Neutrophil (primary cell): ENCODE data around the gene ZMYND12.
"Not testable (repeated sequence)": the region's sequence is repeated elsewhere in the genome, so short reads cannot be mapped to it uniquely, and the experiment has no call there.

Experiments used
- H3K27ac ChIP-seq: fragments of 200-600 bp; sonication (generic); 2 replicates; pipeline ENCODE4 v1.5.1; 2016; ENCODE audit warnings: mild to moderate bottlenecking, moderate library complexity
- H3K27me3 ChIP-seq: fragments of 200-600 bp; sonication (generic); 2 replicates; pipeline ENCODE4 v1.6.0; 2016; ENCODE audit warnings: mild to moderate bottlenecking
- H3K36me3 ChIP-seq: fragments of 200-600 bp; sonication (generic); 2 replicates; pipeline ENCODE4 v1.5.1; 2017
- H3K4me1 ChIP-seq, 2 experiments: fragments of 200-600 bp in 1 of 2; sonication (generic) in 1 of 2; 1 replicate in 1 of 2; 2 replicates in 1 of 2; pipeline versions ENCODE4 v1.5.1 to v1.6.1; 2013 to 2016; ENCODE audit warnings: low read depth in 1 of 2, low read length in 1 of 2, mild to moderate bottlenecking in 1 of 2, moderate library complexity in 1 of 2; ENCODE audit not compliant: control insufficient read depth in 1 of 2, insufficient read depth in 1 of 2
- H3K4me3 ChIP-seq, 2 experiments: fragments of 200-600 bp in 1 of 2; sonication (generic) in 1 of 2; 1 replicate in 1 of 2; 2 replicates in 1 of 2; pipeline ENCODE4 v1.5.1; 2013 to 2016; ENCODE audit warnings: low read depth in 1 of 2, low read length in 1 of 2, mild to moderate bottlenecking in 1 of 2, moderate library complexity in 1 of 2
- H3K9me3 ChIP-seq: fragments of 200-600 bp; sonication (generic); 2 replicates; pipeline ENCODE4 v1.5.1; 2016
- TF ChIP-seq, protein P1 (sequence below): fragments of 200-600 bp; sonication (generic); IDR thresholded peaks from 2 replicates; pipeline ENCODE4 v1.5.1; 2016; ENCODE audit warnings: antibody characterized with exemption

Gene ZMYND12, protein sequence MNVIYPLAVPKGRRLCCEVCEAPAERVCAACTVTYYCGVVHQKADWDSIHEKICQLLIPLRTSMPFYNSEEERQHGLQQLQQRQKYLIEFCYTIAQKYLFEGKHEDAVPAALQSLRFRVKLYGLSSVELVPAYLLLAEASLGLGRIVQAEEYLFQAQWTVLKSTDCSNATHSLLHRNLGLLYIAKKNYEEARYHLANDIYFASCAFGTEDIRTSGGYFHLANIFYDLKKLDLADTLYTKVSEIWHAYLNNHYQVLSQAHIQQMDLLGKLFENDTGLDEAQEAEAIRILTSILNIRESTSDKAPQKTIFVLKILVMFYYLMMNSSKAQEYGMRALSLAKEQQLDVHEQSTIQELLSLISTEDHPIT

DNA sequence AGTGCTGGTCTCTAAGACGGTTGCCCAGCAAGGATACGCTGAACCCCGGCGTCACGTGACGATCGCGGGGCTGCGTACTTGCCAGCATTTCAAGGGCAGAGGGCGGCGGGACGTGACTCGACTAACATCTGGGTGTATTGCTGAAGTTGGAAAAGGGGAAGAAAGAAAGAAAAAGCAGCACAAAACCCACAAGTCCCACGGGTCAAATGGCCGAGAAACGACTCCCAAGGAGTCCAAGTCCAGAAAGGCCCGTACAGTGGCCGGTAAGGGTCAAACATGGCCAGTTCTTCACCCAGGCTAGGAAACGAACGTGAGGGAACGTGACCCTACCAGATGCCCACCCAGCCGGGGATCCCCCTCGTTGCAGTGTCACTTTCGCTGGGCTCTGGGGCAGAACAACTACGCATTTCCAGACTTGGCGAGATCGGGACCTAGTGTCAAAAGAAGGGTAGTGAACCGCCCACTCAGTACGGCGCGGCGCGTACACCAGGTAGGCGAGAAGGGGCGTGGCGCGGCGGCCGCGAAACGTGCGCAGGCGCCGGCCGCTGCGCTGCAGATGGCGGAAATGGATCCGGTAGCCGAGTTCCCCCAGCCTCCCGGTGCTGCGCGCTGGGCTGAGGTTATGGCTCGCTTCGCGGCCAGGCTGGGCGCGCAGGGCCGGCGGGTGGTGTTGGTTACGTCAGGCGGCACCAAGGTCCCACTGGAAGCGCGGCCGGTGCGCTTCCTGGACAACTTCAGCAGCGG lies at the start of gene ZMYND12, which contains the start of gene PPCS:
ZMYND12 (minus strand) TSS at position 13 of the 744 bp plus-strand sequence. CDS start 25 bp downstream, outside the sequence.
PPCS (plus strand) TSS at position 534 of the 744 bp plus-strand sequence; CDS start at position 557, 23 bp downstream.
- H3K4me1 ChIP-seq, result peaks cover 17 to 19% of the 10 kb centered on the region in 2 experiments
- no peaks in the 10 kb centered on the region for H3K9me3 ChIP-seq
- peak within 1 kb of the TSS; percentile 90 for H3K27ac ChIP-seq
- peaks cover 39% of the 10 kb centered on the region for H3K36me3 ChIP-seq
- H3K4me3 ChIP-seq, result peak within 1 kb of the TSS; percentile 84 to 99
- TF ChIP-seq, protein P1, sequence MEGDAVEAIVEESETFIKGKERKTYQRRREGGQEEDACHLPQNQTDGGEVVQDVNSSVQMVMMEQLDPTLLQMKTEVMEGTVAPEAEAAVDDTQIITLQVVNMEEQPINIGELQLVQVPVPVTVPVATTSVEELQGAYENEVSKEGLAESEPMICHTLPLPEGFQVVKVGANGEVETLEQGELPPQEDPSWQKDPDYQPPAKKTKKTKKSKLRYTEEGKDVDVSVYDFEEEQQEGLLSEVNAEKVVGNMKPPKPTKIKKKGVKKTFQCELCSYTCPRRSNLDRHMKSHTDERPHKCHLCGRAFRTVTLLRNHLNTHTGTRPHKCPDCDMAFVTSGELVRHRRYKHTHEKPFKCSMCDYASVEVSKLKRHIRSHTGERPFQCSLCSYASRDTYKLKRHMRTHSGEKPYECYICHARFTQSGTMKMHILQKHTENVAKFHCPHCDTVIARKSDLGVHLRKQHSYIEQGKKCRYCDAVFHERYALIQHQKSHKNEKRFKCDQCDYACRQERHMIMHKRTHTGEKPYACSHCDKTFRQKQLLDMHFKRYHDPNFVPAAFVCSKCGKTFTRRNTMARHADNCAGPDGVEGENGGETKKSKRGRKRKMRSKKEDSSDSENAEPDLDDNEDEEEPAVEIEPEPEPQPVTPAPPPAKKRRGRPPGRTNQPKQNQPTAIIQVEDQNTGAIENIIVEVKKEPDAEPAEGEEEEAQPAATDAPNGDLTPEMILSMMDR, result peak; percentile 64
- no peaks in the 10 kb centered on the region for H3K27me3 ChIP-seq

DNA sequence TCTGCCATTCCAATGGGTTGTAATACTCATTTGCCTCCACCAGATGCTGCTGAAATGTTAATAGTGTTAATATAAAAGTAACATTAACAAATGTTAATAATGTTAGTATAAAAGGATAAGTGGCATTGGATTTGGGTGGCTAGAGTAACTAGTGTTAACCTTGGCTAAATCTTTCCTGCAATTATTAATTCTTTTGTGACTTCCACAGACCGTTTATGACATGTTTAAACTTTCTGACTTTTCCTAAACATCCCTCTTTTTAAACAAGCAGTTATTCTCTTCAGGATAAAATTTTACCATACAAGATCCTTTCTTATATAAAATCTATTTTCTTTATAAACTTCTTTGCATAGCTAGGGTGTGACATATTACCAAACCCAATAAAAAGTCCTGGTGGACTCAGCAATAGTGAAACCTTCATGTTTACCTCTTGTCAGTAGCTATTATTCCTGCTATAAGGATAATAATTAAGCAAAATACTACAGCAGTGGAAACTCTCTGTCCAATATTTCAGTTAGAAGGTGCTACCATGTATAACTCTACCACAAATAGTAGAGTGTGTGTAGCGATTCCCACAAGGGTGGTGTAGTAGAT lies 48.8 kb upstream of the ZMYND12 start:
- H3K36me3 ChIP-seq, result no peaks in the 10 kb centered on the region
- no peaks in the 10 kb centered on the region for H3K4me1 ChIP-seq
- H3K9me3 ChIP-seq, result peaks cover 45% of the 10 kb centered on the region
- TF ChIP-seq, protein P1, result no peak
- no peaks in the 10 kb centered on the region for H3K27me3 ChIP-seq
- no peak overlapping the region for H3K27ac ChIP-seq
- no peak overlapping the region for H3K4me3 ChIP-seq

DNA sequence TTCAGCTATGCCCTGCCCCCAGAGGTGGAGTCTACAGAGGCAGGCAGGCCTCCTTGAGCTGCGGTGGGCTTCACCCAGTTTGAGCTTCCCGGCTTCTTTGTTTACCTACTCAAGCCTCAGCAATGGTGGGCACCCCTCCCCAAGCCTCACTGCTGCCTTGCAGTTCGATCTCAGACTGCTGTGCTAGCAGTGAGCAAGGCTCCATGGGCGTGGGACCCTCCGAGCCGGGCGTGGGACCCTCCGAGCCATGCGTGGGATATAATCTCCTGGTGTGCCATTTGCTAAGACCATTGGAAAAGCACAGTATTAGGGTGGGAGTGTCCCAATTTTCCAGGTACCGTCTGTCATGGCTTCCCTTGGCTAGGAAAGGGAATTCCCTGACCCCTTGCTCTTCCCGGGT lies 46.2 kb upstream of the ZMYND12 start:
- peaks cover 30% of the 10 kb centered on the region for H3K9me3 ChIP-seq
- not testable (repeated sequence) for H3K27ac ChIP-seq, H3K27me3 ChIP-seq, H3K36me3 ChIP-seq, H3K4me1 ChIP-seq, H3K4me3 ChIP-seq

DNA sequence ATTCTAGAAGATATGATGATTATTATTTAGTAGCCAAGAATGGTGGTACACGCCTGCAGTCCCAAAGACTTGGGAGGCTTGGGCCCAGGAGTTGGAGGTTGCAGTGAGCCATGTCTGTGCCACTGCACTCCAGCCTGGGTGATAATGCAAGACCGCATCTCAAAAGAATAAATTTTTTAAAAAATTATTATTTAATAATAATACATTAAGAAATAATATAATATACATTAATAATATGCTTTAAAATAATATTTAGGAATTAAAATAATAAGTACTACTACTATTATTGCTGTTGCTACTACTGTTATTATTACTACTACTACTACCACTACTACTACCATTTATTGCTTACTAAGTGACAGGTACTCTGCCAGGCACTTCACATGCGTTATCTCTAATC lies 34.4 kb upstream of the ZMYND12 start:
- Histone ChIP-seq H3K36me3 (no peaks in the 10 kb centered on the region), H3K9me3 (no peaks in the 10 kb centered on the region), H3K27me3 (no peaks in the 10 kb centered on the region), H3K4me1 (no peaks in the 10 kb centered on the region), H3K4me3 (no peak overlapping the region), H3K27ac (no peak overlapping the region)
- TF ChIP-seq, protein P1, result no peak

DNA sequence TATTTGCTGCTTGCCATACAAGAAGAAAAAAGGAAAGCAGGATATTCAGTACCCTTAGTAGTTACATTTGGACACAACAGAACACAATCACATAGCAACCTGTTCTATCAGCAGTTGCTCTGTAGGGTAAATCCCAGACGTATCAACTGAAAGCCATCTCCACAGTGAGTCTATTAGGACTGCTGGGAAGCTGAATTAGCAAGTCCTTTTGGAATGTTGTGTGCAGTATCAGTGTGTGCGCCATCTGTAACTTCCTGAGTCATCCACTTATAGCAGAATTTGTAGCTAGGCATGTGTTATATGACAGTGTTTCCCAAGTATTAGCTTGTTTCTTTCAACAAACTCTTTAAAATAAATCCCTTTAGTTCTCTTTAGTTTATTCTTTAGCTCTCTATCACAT lies 28.6 kb upstream of the ZMYND12 start:
- Histone ChIP-seq H3K9me3 (no peaks in the 10 kb centered on the region), H3K36me3 (no peaks in the 10 kb centered on the region), H3K4me1 (no peaks in the 10 kb centered on the region), H3K27ac (no peak overlapping the region), H3K27me3 (no peaks in the 10 kb centered on the region), H3K4me3 (no peak overlapping the region)
- TF ChIP-seq, protein P1, result no peak
